Activated CD4-positive, alpha-beta T cell treated with anti-CD3 and anti-CD28 coated beads for 24 hours (primary cell): ENCODE measurements around the gene TRAF3IP1.
"Not testable (repeated sequence)": the region's sequence is repeated elsewhere in the genome, so short reads cannot be mapped to it uniquely, and the experiment has no call there.

Experiments
- DNase-seq, 2 donors: peaks; one replicate each; pipeline ENCODE4 v3.0.0-alpha.2; 2020; ENCODE audit warnings: low read depth in 2 of 2

Gene TRAF3IP1

GRCh38 chr2:238308177-238308576 lies 12.1 kb upstream of the TRAF3IP1 start:
- DNase-seq, result no peak

GRCh38 chr2:238310721-238311120 lies 9.6 kb upstream of the TRAF3IP1 start:
- DNase-seq, result not testable (repeated sequence)

GRCh38 chr2:238313289-238313990 lies 6.9 kb upstream of the TRAF3IP1 start:
- no peak for DNase-seq

- no peak for DNase-seq
These were observed 6.3 kb upstream of the TRAF3IP1 start for GRCh38 chr2:238313991-238314350.

GRCh38 chr2:238314576-238314975 lies 5.7 kb upstream of the TRAF3IP1 start:
- no peak for DNase-seq

- no peak for DNase-seq
These were observed 5.2 kb upstream of the TRAF3IP1 start for GRCh38 chr2:238315031-238315595.

- peak in 1 of 2 donors; percentile 3 for DNase-seq
These were observed 447 bp downstream of the TRAF3IP1 start for GRCh38 chr2:238320648-238321281.

GRCh38 chr2:238321467-238321866 lies 1.1 kb downstream of the TRAF3IP1 start:
- no peak for DNase-seq

GRCh38 chr2:238322001-238322411 lies 1.7 kb downstream of the TRAF3IP1 start:
- no peak for DNase-seq

GRCh38 chr2:238324248-238324647 lies 3.9 kb downstream of the TRAF3IP1 start:
- DNase-seq, result not testable (repeated sequence)

- DNase-seq, result no peak
These were observed 5.4 kb downstream of the TRAF3IP1 start for GRCh38 chr2:238325694-238326093.

GRCh38 chr2:238326801-238327365 lies 6.6 kb downstream of the TRAF3IP1 start:
- no peak for DNase-seq

GRCh38 chr2:238327751-238328150 lies 7.4 kb downstream of the TRAF3IP1 start:
- DNase-seq, result no peak

GRCh38 chr2:238330391-238330790 lies 10.1 kb downstream of the TRAF3IP1 start:
- no peak for DNase-seq

GRCh38 chr2:238331916-238332315 lies 11.6 kb downstream of the TRAF3IP1 start:
- DNase-seq, result no peak

GRCh38 chr2:238334885-238335284 lies 14.6 kb downstream of the TRAF3IP1 start:
- no peak for DNase-seq

- DNase-seq, result not testable (repeated sequence)
These were observed 15.3 kb downstream of the TRAF3IP1 start for GRCh38 chr2:238335591-238335990.

- DNase-seq, result no peak
These were observed 15.8 kb downstream of the TRAF3IP1 start for GRCh38 chr2:238336151-238336550.

GRCh38 chr2:238336793-238337444 lies 16.6 kb downstream of the TRAF3IP1 start:
- no peak for DNase-seq

GRCh38 chr2:238337846-238338245 lies 17.5 kb downstream of the TRAF3IP1 start:
- no peak for DNase-seq

- DNase-seq, result no peak
These were observed 18.5 kb downstream of the TRAF3IP1 start for GRCh38 chr2:238338710-238339394.

GRCh38 chr2:238339395-238339780 lies 19.1 kb downstream of the TRAF3IP1 start:
- no peak for DNase-seq
